NCI-H2081 (cell line): ENCODE measurements around the gene DIS3L.
"Not testable (repeated sequence)": the region's sequence is repeated elsewhere in the genome, so short reads cannot be mapped to it uniquely, and the experiment has no call there.

Experiments used
- DNase-seq, 2 experiments: peaks; one replicate each; lab custom pipeline; 2025; lab: John Stamatoyannopoulos, UW

Gene DIS3L

DNA sequence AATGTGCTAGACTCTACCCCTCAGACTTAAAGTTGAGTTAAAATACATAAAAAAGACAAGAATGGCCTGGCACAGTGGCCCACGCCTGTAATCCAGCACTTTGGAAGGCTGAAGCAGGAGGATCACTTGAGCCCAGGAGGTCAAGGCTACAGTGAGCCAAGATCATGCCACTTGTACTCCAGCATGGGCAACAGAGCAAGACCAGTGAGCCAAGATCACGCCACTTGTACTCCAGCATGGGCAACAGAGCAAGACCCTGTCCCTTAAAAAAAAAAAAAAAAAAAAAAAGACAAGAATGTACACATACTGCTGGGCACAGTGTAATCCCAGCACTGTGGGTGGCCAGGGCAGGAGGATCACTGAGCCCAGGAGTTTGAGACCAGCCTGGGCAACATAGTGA, 17.4 kb downstream of the DIS3L start:
- no peak for DNase-seq

- DNase-seq = no peak
Measured at GRCh38 chr15:66312144-66312543, 18.8 kb downstream of the DIS3L start.

- DNase-seq = no peak
Measured at GRCh38 chr15:66323312-66323928, 30.1 kb downstream of the DIS3L start.

DNA sequence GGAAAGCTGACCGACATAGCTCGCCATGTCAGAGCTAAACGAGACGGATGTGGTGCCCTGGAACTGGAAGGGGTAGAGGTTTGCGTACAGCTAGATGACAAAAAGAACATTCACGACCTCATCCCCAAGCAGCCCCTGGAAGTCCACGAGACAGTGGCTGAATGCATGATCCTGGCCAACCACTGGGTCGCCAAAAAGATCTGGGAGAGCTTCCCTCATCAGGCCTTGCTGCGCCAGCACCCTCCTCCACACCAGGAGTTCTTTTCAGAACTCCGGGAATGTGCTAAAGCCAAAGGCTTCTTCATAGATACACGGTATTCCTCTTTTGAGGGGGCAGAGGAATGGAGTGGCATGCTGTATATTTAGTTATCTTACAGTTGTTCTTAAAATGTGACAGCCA, 32.7 kb downstream of the DIS3L start:
- DNase-seq = no peak

DNA sequence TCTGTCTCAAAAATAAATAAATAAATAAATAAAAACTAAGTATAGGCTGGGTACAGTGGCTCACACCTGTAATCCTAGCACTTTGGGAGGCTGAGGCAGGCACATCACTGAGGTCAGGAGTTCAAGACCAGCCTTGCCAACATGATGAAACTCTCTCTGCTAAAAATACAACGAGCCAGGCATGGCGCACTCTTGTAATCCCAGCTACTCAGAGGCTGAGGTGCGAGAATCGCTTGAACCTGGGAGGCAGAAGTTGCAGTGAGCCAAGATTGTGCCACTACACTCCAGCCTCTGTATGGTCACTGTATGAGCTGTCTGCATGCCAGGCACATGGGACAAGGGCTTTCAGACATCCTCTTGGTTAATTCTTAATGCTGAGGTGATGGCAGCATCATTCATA, 34.4 kb downstream of the DIS3L start:
- DNase-seq = no peak

DNA sequence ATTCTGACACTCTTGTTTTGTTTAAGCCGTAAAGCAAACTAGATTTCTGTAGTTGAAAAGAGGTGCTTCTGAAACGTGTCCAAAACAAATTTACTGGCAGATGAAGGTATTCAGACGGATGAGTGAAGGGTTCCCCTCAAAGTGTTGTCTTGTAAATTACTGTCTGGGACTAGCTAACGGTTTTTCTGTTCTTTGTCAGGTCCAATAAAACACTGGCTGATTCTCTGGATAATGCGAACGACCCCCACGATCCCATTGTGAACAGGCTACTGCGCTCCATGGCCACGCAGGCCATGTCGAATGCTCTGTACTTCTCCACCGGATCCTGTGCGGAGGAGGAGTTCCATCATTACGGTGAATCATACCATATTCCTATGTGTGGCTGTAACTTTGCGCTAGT, 35.4 kb downstream of the DIS3L start:
- no peak for DNase-seq

GRCh38 chr15:66348530-66348929, 55.2 kb downstream of the DIS3L start:
- not testable (repeated sequence) for DNase-seq

GRCh38 chr15:66356077-66356358, 62.6 kb downstream of the DIS3L start:
- DNase-seq = no peak

DNA sequence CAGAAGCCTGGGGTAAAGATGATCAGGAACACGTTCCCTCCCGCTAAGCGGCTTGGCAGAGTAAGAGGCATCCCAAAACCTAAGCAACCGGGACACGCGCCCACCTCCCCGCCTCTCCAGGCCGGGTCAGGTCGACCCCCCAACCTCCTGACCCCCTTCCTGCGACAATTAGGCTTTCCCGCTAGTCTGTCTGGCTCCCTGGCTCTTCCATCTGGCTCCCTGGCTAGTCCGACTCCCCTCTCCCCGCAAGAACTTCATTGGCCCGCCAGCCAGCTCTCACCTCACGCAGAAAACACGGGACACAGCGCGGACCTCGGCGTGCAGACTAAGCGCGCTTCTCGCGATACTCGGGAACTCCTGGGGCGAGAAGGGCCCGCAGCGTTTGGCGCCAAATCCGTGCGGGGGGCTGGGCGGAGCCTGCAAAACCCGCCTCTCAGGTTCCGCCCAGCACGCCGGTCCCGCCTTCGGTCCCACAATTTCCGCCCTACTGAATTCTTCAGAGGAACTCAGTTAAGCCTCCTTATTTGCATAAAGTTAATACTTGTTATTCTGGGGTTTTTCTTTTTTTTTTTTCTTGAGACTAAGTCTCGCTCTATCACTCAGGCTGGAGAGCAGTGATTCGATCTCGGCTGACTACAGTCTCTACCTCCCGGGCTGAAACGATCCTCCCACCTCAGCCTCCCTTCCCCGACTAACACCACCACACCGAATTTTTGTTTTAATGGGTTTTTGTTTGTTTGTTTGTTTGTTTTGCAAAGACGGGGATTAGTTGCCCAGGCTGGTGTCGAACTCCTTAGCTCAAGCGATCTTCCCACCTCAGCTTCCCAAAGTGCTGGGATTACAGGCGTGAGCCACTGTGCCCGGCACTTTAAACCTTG, 63.2 kb downstream of the DIS3L start, which contains the start of gene TIPIN:
Gene TIPIN, minus strand, starts transcription at position 327 of the 878 bp plus-strand sequence. CDS start 3,738 bp downstream, outside the sequence.
- peak; percentile 94 to 95 for DNase-seq

DNA sequence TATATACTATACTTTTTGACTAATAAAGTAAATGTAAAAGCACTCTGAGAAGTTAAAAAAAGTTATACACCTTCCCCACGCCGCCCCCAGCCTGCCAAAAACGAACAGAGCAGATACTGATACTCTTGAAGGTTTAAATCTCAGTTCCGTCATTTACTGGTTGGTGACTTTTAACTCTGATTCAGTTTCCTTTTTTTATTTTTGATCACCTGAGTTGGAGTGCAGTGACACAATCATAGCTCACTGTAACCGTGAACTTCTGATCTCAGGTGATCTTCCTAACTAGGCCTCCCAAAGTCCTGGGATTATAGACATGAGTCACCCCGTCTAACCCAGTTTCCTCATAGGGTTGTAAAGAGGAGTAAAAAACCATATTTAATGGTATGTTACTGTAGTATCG, 66.4 kb downstream of the DIS3L start:
- no peak for DNase-seq

DNA sequence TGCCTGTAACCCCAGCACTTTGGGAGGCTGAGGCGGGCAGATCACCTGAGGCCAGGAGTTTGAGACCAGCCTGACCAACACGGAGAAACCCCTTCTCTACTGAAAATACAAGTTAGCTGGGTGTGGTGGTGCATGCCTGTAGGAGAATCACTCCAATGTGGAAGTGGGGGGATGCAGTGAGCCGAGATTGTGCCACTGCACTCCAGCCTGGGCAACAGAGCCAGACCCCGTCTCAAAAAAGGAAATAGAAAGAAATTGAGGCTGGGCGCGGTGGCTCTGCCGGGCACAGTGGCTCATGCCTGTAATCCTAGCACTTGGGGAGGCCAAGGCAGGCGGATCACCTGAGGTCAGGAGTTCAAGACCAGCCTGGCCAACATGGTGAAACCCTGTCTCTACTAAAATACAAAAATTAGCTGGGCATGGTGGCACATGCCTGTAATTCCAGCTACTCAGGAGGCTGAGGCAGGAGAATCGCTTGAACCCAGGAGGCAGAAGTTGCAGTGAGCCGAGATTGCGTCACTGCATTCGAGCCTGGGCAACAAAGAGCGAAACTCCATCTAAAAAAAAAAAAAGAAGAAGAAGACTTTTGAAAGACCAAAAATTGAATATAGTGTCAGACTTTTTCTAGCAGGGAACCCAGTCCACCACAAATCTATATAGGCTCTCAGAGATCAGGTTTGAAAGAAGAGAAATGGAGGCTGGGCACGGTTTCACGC, 68.5 kb downstream of the DIS3L start:
- DNase-seq = not testable (repeated sequence)

DNA sequence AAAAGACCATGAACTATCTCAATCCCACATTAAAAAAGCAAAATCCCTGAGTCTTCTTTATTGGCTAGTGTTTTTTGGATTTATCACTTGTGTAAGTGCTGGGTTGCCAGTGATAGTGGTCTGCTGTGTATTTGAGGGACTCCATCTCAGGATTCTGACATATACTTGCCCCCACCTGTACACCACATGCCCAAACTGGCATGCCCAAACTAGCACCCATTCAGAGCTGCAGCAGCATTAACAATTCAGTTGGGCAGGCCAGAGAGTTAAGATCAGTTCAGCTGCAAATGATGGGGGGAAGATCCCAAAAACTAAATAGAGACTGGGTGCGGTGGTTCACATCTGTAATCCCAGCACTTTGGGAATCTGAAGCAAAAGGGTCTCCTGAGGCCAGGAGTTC, 69.4 kb downstream of the DIS3L start:
- no peak for DNase-seq

- DNase-seq = no peak
Measured at GRCh38 chr15:66364944-66365528, 71.7 kb downstream of the DIS3L start.

GRCh38 chr15:66369773-66370651, 76.6 kb downstream of the DIS3L start:
- peak; percentile 25 to 48 for DNase-seq

DNA sequence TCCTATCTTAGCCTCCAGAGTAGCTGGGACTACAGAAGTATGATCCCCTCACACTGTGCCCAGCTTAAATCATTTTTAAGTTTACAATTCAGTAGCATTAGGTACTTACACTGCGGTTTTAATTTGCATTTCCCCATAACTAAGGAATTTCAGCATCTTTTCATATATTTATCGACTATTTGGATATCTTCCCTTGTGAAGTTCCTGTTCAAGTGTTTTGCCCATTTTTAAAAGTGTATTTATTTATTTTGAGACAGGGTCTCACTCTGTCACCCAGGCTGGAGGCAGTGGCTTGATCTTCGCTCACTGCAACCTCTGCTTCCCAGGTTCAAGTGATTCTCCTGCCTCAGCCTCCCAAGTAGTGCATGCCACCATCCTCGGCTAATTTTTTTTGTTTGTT, 80.8 kb downstream of the DIS3L start:
- no peak for DNase-seq

DNA sequence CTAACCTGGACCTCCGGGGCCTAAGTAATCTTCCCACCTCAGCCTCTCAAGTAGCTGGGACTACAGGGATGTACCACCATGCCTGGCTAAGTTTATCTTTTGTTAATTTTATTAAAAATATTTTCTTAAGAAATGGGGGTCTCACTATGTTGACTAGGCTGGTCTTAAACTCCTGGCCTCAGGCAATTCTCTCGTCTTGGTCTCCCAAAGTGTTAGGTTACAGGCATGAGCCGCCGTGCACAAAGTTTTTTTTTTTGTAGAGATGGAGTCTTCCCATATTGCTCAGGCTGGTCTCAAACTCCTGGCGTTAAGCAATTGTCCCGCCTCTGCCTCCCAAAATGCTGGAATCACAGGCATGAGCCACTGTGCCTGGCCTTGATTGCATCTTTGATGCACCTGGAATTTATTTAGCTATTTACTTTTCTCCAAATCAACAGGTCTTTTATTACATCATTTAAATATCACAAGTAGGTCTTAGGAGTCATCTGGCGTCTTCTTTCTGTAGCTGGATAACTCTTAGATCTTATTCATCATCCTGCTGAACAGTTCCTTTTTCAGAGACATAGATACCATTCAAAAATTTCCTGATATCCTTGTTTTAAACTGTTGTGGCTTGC, 85.6 kb downstream of the DIS3L start:
- DNase-seq = no peak

GRCh38 chr15:66381376-66381775, 88.0 kb downstream of the DIS3L start:
- not testable (repeated sequence) for DNase-seq
